GM18505 (cell line): ENCODE data around the gene MPZL2.

Experiments used
- ATAC-seq: cut with Tn5 transposase; IDR thresholded peaks from one replicate; pipeline ENCODE4 v1.9.1; 2021; ENCODE audit not compliant: unreplicated experiment
- POLR2A ChIP-seq: IDR thresholded peaks from 4 replicates; pipeline ENCODE4 v1.6.1; 2011; ENCODE audit warnings: borderline replicate concordance; ENCODE audit not compliant: insufficient read depth, insufficient read length; ENCODE audit errors: extremely low read depth

The MPZL2 gene

GRCh38 chr11:118295815-118296454 lies 31.8 kb upstream of the MPZL2 start:
- ATAC-seq = no peak
- no peak for TF ChIP-seq POLR2A

GRCh38 chr11:118295199-118295598 lies 31.1 kb upstream of the MPZL2 start:
- TF ChIP-seq POLR2A = no peak
- ATAC-seq = no peak

GRCh38 chr11:118294053-118294452 lies 30.0 kb upstream of the MPZL2 start:
- ATAC-seq = no peak
- TF ChIP-seq POLR2A = no peak

GRCh38 chr11:118291477-118292135 lies 27.5 kb upstream of the MPZL2 start:
- TF ChIP-seq POLR2A = no peak
- ATAC-seq = no peak

- no peak for ATAC-seq
Observed at GRCh38 chr11:118290923-118291322, 26.8 kb upstream of the MPZL2 start.

GRCh38 chr11:118289401-118289800 lies 25.3 kb upstream of the MPZL2 start:
- no peak for TF ChIP-seq POLR2A
- ATAC-seq = no peak

More at GRCh38 chr11:118290923-118291322, 26.8 kb upstream of the MPZL2 start:
- TF ChIP-seq POLR2A = no peak

- no peak for TF ChIP-seq POLR2A
- ATAC-seq = no peak
Observed at GRCh38 chr11:118287006-118287405, 22.9 kb upstream of the MPZL2 start.

GRCh38 chr11:118286545-118286944 lies 22.4 kb upstream of the MPZL2 start:
- ATAC-seq = no peak
- TF ChIP-seq POLR2A = no peak

- no peak for ATAC-seq
- TF ChIP-seq POLR2A = no peak
Observed at GRCh38 chr11:118283756-118284350, 19.8 kb upstream of the MPZL2 start.

GRCh38 chr11:118283037-118283636 lies 19.0 kb upstream of the MPZL2 start:
- no peak for ATAC-seq
- no peak for TF ChIP-seq POLR2A

- ATAC-seq = no peak
- no peak for TF ChIP-seq POLR2A
Observed at GRCh38 chr11:118282606-118283005, 18.5 kb upstream of the MPZL2 start.

GRCh38 chr11:118281284-118281683 lies 17.2 kb upstream of the MPZL2 start:
- ATAC-seq = no peak

GRCh38 chr11:118277312-118277711 lies 13.2 kb upstream of the MPZL2 start:
- no peak for TF ChIP-seq POLR2A

More at GRCh38 chr11:118281284-118281683, 17.2 kb upstream of the MPZL2 start:
- TF ChIP-seq POLR2A = no peak

More at GRCh38 chr11:118277312-118277711, 13.2 kb upstream of the MPZL2 start:
- no peak for ATAC-seq
